Measurements from ENCODE around the gene BAIAP2L1. TPM values are rescaled to one million over a fixed set of nuclear protein-coding genes. Genes with fewer than 3 reads are reported as not detected.
"Not testable (repeated sequence)": the region's sequence is repeated elsewhere in the genome, so short reads cannot be mapped to it uniquely, and the experiment has no call there.

Gene BAIAP2L1
- total RNA-seq, 1 donor from 2014 or later, result 20.6 TPM

- no peak overlapping the region for H3K4me3 Mint-ChIP-seq (ENCODE audit: unreplicated experiment)
- DNase-seq (ENCODE audit: low spot score), result no peak
- TF ChIP-seq, protein P1, sequence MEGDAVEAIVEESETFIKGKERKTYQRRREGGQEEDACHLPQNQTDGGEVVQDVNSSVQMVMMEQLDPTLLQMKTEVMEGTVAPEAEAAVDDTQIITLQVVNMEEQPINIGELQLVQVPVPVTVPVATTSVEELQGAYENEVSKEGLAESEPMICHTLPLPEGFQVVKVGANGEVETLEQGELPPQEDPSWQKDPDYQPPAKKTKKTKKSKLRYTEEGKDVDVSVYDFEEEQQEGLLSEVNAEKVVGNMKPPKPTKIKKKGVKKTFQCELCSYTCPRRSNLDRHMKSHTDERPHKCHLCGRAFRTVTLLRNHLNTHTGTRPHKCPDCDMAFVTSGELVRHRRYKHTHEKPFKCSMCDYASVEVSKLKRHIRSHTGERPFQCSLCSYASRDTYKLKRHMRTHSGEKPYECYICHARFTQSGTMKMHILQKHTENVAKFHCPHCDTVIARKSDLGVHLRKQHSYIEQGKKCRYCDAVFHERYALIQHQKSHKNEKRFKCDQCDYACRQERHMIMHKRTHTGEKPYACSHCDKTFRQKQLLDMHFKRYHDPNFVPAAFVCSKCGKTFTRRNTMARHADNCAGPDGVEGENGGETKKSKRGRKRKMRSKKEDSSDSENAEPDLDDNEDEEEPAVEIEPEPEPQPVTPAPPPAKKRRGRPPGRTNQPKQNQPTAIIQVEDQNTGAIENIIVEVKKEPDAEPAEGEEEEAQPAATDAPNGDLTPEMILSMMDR (IDR thresholded peaks at IDR 0.05; ENCODE audit: unreplicated experiment), result no peak
- no peaks in the 10 kb centered on the region for H3K27me3 Mint-ChIP-seq (ENCODE audit: unreplicated experiment)
- H3K9me3 Mint-ChIP-seq (ENCODE audit: unreplicated experiment), result no peaks in the 10 kb centered on the region
- no peaks in the 10 kb centered on the region for H3K36me3 Mint-ChIP-seq (ENCODE audit: low read depth, unreplicated experiment)
- H3K27ac Mint-ChIP-seq (ENCODE audit: unreplicated experiment), result no peak overlapping the region
- no peaks in the 10 kb centered on the region for H3K4me1 Mint-ChIP-seq (ENCODE audit: unreplicated experiment)
These were observed 28.9 kb upstream of the BAIAP2L1 start for GRCh38 chr7:98429799-98430198.

- TF ChIP-seq, protein P1 (IDR thresholded peaks at IDR 0.05; ENCODE audit: unreplicated experiment), result no peak
- H3K27ac Mint-ChIP-seq (ENCODE audit: unreplicated experiment), result no peak overlapping the region
- H3K9me3 Mint-ChIP-seq (ENCODE audit: unreplicated experiment), result no peaks in the 10 kb centered on the region
These were observed 22.2 kb upstream of the BAIAP2L1 start for GRCh38 chr7:98423043-98423442.

DNA sequence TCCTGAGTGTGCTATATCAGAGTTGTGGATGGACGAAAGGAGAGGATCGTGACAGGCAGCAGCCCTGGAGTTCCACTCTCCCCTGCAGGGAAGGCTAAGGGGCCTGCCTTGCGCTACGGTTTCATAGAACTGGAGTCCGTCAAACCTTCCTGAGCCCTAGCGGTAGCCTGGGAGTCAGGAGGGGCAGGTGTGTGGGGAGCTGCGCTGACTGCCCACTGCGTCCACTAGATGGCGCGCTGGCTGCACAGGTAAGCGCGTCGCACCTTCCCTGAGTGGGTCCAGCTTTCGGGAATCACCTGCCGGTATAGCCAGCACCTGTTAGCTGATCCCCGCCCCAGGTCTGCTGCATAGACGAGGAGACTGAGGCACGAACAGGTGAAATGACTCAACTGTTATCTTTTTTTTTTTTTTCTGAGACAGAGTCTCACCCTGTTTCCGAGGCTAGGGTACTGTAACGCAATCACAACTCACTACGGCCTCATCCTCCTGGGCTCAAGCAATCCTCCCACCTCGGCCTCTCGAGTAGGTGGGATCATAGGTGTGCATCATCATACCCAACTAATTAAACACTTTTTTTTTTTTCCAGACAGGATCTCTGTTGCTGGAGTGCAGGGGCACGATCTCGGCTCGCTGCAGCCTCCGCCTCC lies 20.2 kb upstream of the BAIAP2L1 start:
- peak; percentile 71 for DNase-seq (ENCODE audit: low spot score)
- TF ChIP-seq, protein P1 (IDR thresholded peaks at IDR 0.05; ENCODE audit: unreplicated experiment), result peak; percentile 83
- H3K27me3 Mint-ChIP-seq (ENCODE audit: unreplicated experiment), result peaks cover 1% of the 10 kb centered on the region
- H3K9me3 Mint-ChIP-seq (ENCODE audit: unreplicated experiment), result no peaks in the 10 kb centered on the region
- H3K36me3 Mint-ChIP-seq (ENCODE audit: low read depth, unreplicated experiment), result no peaks in the 10 kb centered on the region
- no peaks in the 10 kb centered on the region for H3K4me1 Mint-ChIP-seq (ENCODE audit: unreplicated experiment)
- H3K4me3 Mint-ChIP-seq (ENCODE audit: unreplicated experiment), result no peak overlapping the region
- H3K27ac Mint-ChIP-seq (ENCODE audit: unreplicated experiment), result no peak overlapping the region

More at GRCh38 chr7:98423043-98423442, 22.2 kb upstream of the BAIAP2L1 start:
- no peaks in the 10 kb centered on the region for H3K4me1 Mint-ChIP-seq (ENCODE audit: unreplicated experiment)
- H3K4me3 Mint-ChIP-seq (ENCODE audit: unreplicated experiment), result no peak overlapping the region
- DNase-seq (ENCODE audit: low spot score), result no peak
- H3K27me3 Mint-ChIP-seq (ENCODE audit: unreplicated experiment), result peaks cover 1% of the 10 kb centered on the region
- no peaks in the 10 kb centered on the region for H3K36me3 Mint-ChIP-seq (ENCODE audit: low read depth, unreplicated experiment)

GRCh38 chr7:98419988-98420387 lies 19.1 kb upstream of the BAIAP2L1 start:
- not testable (repeated sequence) for H3K4me3 Mint-ChIP-seq (ENCODE audit: unreplicated experiment); H3K27me3 Mint-ChIP-seq (ENCODE audit: unreplicated experiment); H3K36me3 Mint-ChIP-seq (ENCODE audit: low read depth, unreplicated experiment); DNase-seq (ENCODE audit: low spot score); H3K9me3 Mint-ChIP-seq (ENCODE audit: unreplicated experiment); H3K27ac Mint-ChIP-seq (ENCODE audit: unreplicated experiment); H3K4me1 Mint-ChIP-seq (ENCODE audit: unreplicated experiment)

DNA sequence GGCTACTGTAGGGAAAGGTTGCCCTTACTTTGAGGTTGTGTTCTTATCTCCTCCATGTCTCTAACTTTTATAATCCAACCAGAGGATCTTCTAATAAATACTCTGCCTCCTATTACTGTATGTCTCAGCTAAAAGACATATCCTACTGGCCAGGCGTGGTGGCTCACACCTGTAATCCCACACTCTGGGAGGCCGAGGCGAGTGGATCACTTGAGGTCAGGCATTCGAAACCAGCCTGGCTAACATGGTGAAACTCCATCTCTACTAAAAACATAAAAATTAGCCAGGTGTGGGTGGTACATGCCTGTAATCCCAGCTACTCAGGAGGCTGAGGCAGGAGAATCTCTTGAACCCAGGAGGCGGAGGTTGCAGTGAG lies 18.4 kb upstream of the BAIAP2L1 start:
- H3K27ac Mint-ChIP-seq (ENCODE audit: unreplicated experiment); H3K4me1 Mint-ChIP-seq (ENCODE audit: unreplicated experiment): not testable (repeated sequence)

GRCh38 chr7:98418636-98419315 lies 17.9 kb upstream of the BAIAP2L1 start:
- TF ChIP-seq, protein P1 (IDR thresholded peaks at IDR 0.05; ENCODE audit: unreplicated experiment), result no peak
- Mint-ChIP-seq H3K4me1 (ENCODE audit: unreplicated experiment) (no peaks in the 10 kb centered on the region), H3K27me3 (ENCODE audit: unreplicated experiment) (peaks cover 1% of the 10 kb centered on the region), H3K36me3 (ENCODE audit: low read depth, unreplicated experiment) (no peaks in the 10 kb centered on the region), H3K9me3 (ENCODE audit: unreplicated experiment) (no peaks in the 10 kb centered on the region), H3K27ac (ENCODE audit: unreplicated experiment) (no peak overlapping the region), H3K4me3 (ENCODE audit: unreplicated experiment) (no peak overlapping the region)
- no peak for DNase-seq (ENCODE audit: low spot score)

More for the DNA sequence above, 18.4 kb upstream of the BAIAP2L1 start:
- not testable (repeated sequence) for DNase-seq (ENCODE audit: low spot score); H3K27me3 Mint-ChIP-seq (ENCODE audit: unreplicated experiment); H3K9me3 Mint-ChIP-seq (ENCODE audit: unreplicated experiment); H3K36me3 Mint-ChIP-seq (ENCODE audit: low read depth, unreplicated experiment); H3K4me3 Mint-ChIP-seq (ENCODE audit: unreplicated experiment)
